SK-N-SH treated with all-trans-retinoic acid at 6 μM for 48 hours (cell line): ENCODE results near the gene MEF2C.
A peak's percentile ranks its signal among the peaks of the same experiment; 100 is the strongest.

Source experiments
- ATAC-seq: fragments of 200-7000 bp; cut with Tn5 transposase; 3 replicates; pipeline ENCODE4 v1.9.1; 2020; ENCODE audit warnings: mild to moderate bottlenecking, moderate library complexity
- ARNTL ChIP-seq: fragments of 450-650 bp; formaldehyde crosslinking; IDR thresholded peaks from 2 replicates; pipeline ENCODE4 v1.5.0; 2020; ENCODE audit warnings: low read depth, mild to moderate bottlenecking, moderate library complexity, borderline replicate concordance
- BACH2 ChIP-seq: fragments of 250-450 bp; sonication (Bioruptor Pico); IDR thresholded peaks from 2 replicates; pipeline ENCODE4 v1.9.0; 2021; ENCODE audit warnings: mild to moderate bottlenecking, borderline replicate concordance
- CSDC2 ChIP-seq: fragments of 250-450 bp; sonication (Bioruptor Pico); IDR thresholded peaks from 2 replicates; pipeline ENCODE4 v1.5.0; 2020; ENCODE audit warnings: mild to moderate bottlenecking, moderate library complexity
- GLIS3 ChIP-seq: fragments of 250-450 bp; sonication (Bioruptor Pico); IDR thresholded peaks from 2 replicates; pipeline ENCODE4 v1.5.0; 2020; ENCODE audit warnings: mild to moderate bottlenecking, moderate library complexity
- ISL1 ChIP-seq: fragments of 250-450 bp; sonication (Bioruptor Pico); IDR thresholded peaks from 2 replicates; pipeline ENCODE4 v2.1.2; 2022; ENCODE audit warnings: mild to moderate bottlenecking, moderate library complexity
- OSR1 ChIP-seq: fragments of 250-450 bp; sonication (Bioruptor Pico); IDR thresholded peaks from 2 replicates; pipeline ENCODE4 v1.8.0; 2022; ENCODE audit warnings: moderate library complexity, mild to moderate bottlenecking, inconsistent platforms
- PPARA ChIP-seq: fragments of 250-450 bp; sonication (Bioruptor Pico); IDR thresholded peaks from 2 replicates; pipeline ENCODE4 v1.5.0; 2020; ENCODE audit warnings: mild to moderate bottlenecking, borderline replicate concordance
- RARB ChIP-seq: fragments of 250-450 bp; sonication (Bioruptor Pico); IDR thresholded peaks from 2 replicates; pipeline ENCODE4 v1.8.0; 2021; ENCODE audit warnings: mild to moderate bottlenecking, moderate library complexity
- TCF4 ChIP-seq: fragments of 250-450 bp; sonication (Bioruptor Pico); IDR thresholded peaks from 2 replicates; pipeline ENCODE4 v1.8.0; 2021; ENCODE audit warnings: mild to moderate bottlenecking, moderate library complexity, borderline replicate concordance
- TOX ChIP-seq: fragments of 250-450 bp; sonication (Bioruptor Pico); IDR thresholded peaks from 2 replicates; pipeline ENCODE4 v1.8.0; 2021; ENCODE audit warnings: mild to moderate bottlenecking, moderate library complexity, borderline replicate concordance
- ZC3H10 ChIP-seq: fragments of 250-450 bp; sonication (Bioruptor Pico); IDR thresholded peaks from 2 replicates; pipeline ENCODE4 v1.5.1; 2021; ENCODE audit warnings: mild to moderate bottlenecking, moderate library complexity
- ZFP3 ChIP-seq: fragments of 250-450 bp; sonication (Bioruptor Pico); IDR thresholded peaks from 2 replicates; pipeline ENCODE4 v1.5.0; 2020; ENCODE audit warnings: mild to moderate bottlenecking, moderate library complexity
- ZFP30 ChIP-seq: fragments of 450-650 bp; formaldehyde crosslinking; IDR thresholded peaks from 2 replicates; pipeline ENCODE4 v1.5.0; 2022; ENCODE audit warnings: mild to moderate bottlenecking, moderate library complexity
- ZNF565 ChIP-seq: fragments of 450-650 bp; formaldehyde crosslinking; conservative IDR thresholded peaks from 2 replicates; pipeline ENCODE4 v1.5.0; 2020; ENCODE audit warnings: low read depth, mild to moderate bottlenecking, moderate library complexity
- ZNF70 ChIP-seq: fragments of 450-650 bp; formaldehyde crosslinking; IDR thresholded peaks from 2 replicates; pipeline ENCODE4 v1.5.0; 2020; ENCODE audit warnings: mild to moderate bottlenecking, moderate library complexity
- ZNF8 ChIP-seq: fragments of 450-650 bp; formaldehyde crosslinking; IDR thresholded peaks from 2 replicates; pipeline ENCODE4 v1.5.0; 2020; ENCODE audit warnings: mild to moderate bottlenecking, moderate library complexity
- TF ChIP-seq, protein P1 (sequence below): fragments of 250-450 bp; sonication (Bioruptor Pico); IDR thresholded peaks from 2 replicates; pipeline ENCODE4 v1.8.0; 2020; ENCODE audit warnings: mild to moderate bottlenecking, moderate library complexity, borderline replicate concordance
- TF ChIP-seq, protein P2 (sequence below): fragments of 250-450 bp; sonication (Bioruptor Pico); IDR thresholded peaks from 2 replicates; pipeline ENCODE4 v1.8.0; 2021; ENCODE audit warnings: low read depth, mild to moderate bottlenecking, moderate library complexity, borderline replicate concordance
- TF ChIP-seq, protein P3 (sequence below): fragments of 250-450 bp; sonication (Bioruptor Pico); IDR thresholded peaks from 2 replicates; pipeline ENCODE4 v1.5.1; 2020; ENCODE audit warnings: low read depth, mild to moderate bottlenecking, moderate library complexity
- TF ChIP-seq, protein P4 (sequence below): fragments of 250-450 bp; sonication (Bioruptor Pico); IDR thresholded peaks from 2 replicates; pipeline ENCODE4 v1.5.1; 2021; ENCODE audit warnings: mild to moderate bottlenecking, moderate library complexity

Gene MEF2C

DNA sequence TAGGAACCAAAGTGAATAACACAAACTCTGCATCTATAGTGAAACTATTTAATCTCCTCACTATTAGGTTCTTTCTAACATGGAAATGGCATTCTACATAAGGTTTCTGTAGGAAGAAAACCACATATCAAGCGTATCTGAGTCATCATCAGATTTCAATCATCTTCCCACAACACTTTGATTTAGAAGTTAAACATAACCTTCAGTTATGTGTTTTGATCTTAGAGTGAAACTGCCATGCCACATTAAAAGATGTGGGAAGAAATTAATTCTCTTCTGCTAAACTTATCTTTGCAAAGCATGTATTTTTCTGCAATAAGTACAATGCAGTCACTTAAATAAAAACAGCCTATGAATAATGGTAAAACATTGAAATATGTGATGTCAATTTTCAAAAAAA, 55.0 kb downstream of the MEF2C start:
- no peak for TF ChIP-seq ZC3H10 (CRISPR knock-in tag)
- no peak for TF ChIP-seq GLIS3 (CRISPR knock-in tag)
- no peak for TF ChIP-seq ISL1 (CRISPR knock-in tag)
- TF ChIP-seq, protein P1, sequence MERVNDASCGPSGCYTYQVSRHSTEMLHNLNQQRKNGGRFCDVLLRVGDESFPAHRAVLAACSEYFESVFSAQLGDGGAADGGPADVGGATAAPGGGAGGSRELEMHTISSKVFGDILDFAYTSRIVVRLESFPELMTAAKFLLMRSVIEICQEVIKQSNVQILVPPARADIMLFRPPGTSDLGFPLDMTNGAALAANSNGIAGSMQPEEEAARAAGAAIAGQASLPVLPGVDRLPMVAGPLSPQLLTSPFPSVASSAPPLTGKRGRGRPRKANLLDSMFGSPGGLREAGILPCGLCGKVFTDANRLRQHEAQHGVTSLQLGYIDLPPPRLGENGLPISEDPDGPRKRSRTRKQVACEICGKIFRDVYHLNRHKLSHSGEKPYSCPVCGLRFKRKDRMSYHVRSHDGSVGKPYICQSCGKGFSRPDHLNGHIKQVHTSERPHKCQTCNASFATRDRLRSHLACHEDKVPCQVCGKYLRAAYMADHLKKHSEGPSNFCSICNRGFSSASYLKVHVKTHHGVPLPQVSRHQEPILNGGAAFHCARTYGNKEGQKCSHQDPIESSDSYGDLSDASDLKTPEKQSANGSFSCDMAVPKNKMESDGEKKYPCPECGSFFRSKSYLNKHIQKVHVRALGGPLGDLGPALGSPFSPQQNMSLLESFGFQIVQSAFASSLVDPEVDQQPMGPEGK (CRISPR knock-in tag): no peak
- TF ChIP-seq ZNF70 (CRISPR knock-in tag): no peak
- no peak for TF ChIP-seq ARNTL (CRISPR knock-in tag)
- no peak for TF ChIP-seq ZFP30 (CRISPR knock-in tag)
- TF ChIP-seq, protein P2, sequence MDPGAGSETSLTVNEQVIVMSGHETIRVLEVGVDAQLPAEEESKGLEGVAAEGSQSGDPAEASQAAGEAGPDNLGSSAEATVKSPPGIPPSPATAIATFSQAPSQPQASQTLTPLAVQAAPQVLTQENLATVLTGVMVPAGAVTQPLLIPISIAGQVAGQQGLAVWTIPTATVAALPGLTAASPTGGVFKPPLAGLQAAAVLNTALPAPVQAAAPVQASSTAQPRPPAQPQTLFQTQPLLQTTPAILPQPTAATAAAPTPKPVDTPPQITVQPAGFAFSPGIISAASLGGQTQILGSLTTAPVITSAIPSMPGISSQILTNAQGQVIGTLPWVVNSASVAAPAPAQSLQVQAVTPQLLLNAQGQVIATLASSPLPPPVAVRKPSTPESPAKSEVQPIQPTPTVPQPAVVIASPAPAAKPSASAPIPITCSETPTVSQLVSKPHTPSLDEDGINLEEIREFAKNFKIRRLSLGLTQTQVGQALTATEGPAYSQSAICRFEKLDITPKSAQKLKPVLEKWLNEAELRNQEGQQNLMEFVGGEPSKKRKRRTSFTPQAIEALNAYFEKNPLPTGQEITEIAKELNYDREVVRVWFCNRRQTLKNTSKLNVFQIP (CRISPR knock-in tag): no peak
- TF ChIP-seq ZNF8 (CRISPR knock-in tag): no peak
- TF ChIP-seq TOX: no peak
- TF ChIP-seq ZNF565: no peak
- TF ChIP-seq ZFP3 (CRISPR knock-in tag): no peak
- no peak for TF ChIP-seq TCF4 (CRISPR knock-in tag)
- TF ChIP-seq OSR1 (CRISPR knock-in tag): no peak
- TF ChIP-seq, protein P3, sequence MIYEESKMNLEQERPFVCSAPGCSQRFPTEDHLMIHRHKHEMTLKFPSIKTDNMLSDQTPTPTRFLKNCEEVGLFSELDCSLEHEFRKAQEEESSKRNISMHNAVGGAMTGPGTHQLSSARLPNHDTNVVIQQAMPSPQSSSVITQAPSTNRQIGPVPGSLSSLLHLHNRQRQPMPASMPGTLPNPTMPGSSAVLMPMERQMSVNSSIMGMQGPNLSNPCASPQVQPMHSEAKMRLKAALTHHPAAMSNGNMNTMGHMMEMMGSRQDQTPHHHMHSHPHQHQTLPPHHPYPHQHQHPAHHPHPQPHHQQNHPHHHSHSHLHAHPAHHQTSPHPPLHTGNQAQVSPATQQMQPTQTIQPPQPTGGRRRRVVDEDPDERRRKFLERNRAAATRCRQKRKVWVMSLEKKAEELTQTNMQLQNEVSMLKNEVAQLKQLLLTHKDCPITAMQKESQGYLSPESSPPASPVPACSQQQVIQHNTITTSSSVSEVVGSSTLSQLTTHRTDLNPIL: no peak
- TF ChIP-seq RARB (CRISPR knock-in tag): no peak
- no peak for ATAC-seq

DNA sequence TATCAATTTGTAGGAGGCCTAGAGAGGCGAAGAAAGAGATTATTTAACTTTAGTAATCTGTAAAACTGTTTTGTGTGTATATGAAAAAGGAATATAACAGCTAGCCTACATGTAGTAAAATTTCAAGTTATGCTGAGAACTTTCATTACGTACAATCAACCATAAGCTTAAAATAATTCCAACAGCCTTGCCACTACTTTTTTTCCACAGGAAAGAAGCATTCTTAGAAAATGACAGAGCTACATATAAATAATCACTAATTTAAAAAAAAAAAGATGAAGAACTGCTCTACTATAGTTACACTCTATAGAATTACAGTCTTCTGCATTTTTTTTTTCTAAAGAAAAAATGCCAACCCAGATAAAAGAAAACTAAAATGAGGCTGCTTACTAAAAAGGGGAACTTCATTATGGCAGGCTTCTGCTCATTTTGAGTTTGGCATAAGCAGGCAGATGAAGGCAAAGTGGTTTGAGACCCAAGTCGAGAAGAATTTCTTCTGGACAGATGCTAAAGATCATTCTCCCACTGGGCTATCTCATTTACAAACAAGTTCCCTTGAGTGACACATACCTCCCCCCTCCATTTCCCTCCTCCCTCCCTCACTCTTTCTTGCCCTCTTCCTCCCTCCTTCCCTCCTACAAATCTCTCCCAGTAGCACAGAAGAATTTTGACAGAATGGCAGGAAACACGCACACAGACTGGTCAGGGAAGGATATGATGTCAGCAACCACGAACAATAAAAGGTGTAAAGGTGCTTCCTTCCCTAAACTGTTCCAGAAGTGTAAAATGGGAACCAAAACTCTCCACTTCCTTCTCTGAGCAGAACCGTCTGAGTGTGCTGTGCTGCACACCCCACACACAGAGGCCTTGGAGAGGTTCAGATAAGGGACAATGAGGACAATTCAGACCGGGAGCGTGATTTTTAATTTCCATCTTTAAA, 56.1 kb downstream of the MEF2C start:
- TF ChIP-seq ZFP3 (CRISPR knock-in tag): no peak
- no peak for TF ChIP-seq ZNF70 (CRISPR knock-in tag)
- no peak for TF ChIP-seq ZNF8 (CRISPR knock-in tag)
- TF ChIP-seq PPARA (CRISPR knock-in tag): no peak
- TF ChIP-seq ARNTL (CRISPR knock-in tag): no peak
- TF ChIP-seq TOX: no peak; the same call in 1 of the 2 replicates
- no peak for TF ChIP-seq ZNF565
- TF ChIP-seq GLIS3 (CRISPR knock-in tag): no peak
- no peak for TF ChIP-seq RARB (CRISPR knock-in tag)
- TF ChIP-seq, protein P4, sequence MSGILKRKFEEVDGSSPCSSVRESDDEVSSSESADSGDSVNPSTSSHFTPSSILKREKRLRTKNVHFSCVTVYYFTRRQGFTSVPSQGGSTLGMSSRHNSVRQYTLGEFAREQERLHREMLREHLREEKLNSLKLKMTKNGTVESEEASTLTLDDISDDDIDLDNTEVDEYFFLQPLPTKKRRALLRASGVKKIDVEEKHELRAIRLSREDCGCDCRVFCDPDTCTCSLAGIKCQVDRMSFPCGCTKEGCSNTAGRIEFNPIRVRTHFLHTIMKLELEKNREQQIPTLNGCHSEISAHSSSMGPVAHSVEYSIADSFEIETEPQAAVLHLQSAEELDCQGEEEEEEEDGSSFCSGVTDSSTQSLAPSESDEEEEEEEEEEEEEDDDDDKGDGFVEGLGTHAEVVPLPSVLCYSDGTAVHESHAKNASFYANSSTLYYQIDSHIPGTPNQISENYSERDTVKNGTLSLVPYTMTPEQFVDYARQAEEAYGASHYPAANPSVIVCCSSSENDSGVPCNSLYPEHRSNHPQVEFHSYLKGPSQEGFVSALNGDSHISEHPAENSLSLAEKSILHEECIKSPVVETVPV (CRISPR knock-in tag): no peak
- TF ChIP-seq TCF4 (CRISPR knock-in tag): no peak
- TF ChIP-seq ZFP30 (CRISPR knock-in tag): no peak
- TF ChIP-seq, protein P3: no peak
- TF ChIP-seq ZC3H10 (CRISPR knock-in tag): no peak
- peak; percentile 72 for ATAC-seq

DNA sequence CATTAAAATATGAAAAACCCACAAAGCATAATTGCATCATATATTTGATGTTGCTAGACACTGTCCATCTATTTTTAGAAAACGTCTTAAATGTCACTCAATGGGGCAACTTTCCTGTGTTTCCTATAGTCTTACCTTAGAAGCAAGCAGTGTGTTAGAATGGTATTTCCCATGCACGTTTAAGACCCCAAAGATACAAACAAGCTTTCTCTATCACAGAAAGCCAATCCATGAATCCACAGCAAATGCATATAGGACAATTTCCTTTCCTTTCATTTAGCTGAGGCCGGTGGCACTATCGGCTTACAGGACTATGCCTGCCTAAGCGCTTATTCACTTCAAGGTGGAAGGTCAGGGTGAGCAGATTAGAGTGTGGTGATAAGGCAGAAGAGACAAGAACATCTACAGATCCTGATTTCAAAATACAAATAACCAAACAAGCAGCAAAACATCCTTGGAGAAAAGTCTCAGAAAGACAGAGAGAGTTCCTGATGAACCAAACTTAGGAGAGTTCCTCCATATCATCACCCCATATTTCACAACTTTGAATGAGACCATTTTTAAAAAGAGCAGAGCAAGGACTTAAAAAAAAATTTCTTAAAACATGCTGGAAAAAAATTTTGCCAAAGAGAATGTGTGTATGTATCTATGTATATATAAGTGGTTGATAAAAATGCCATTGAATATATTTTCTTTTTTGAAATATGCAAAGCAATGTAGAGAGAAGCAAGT, 57.2 kb downstream of the MEF2C start:
- no peak for ATAC-seq
- TF ChIP-seq PPARA (CRISPR knock-in tag) (no peak), ZFP3 (CRISPR knock-in tag) (no peak), TOX (no peak), ZFP30 (CRISPR knock-in tag) (no peak), BACH2 (CRISPR knock-in tag) (no peak), ZNF565 (no peak), GLIS3 (CRISPR knock-in tag) (no peak), RARB (CRISPR knock-in tag) (no peak), CSDC2 (CRISPR knock-in tag) (no peak), TCF4 (CRISPR knock-in tag) (no peak), ISL1 (CRISPR knock-in tag) (no peak)
- TF ChIP-seq, protein P1 (CRISPR knock-in tag): no peak
- TF ChIP-seq, protein P3: no peak
- TF ChIP-seq, protein P2 (CRISPR knock-in tag): no peak
